ENCODE data around the gene PSMG4. TPM values are rescaled to one million over a fixed set of nuclear protein-coding genes. Genes with fewer than 3 reads are reported as not detected.

Gene PSMG4
- total RNA-seq, 2 donors from 2014 or later, result 14.3 to 18.0 TPM

- intact Hi-C loops (cut with DNase I), result loop anchor here (10.0 kb wide), 3 partner anchors 171 to 731 kb away; partner anchors contain the start of gene SLC22A23 (in 2 of the 2)
- DNase-seq (ENCODE audit: low spot score), result peak; percentile 68
Observed at GRCh38 chr6:3283641-3284435, 25.1 kb downstream of the PSMG4 start.

- peak; percentile 78 for DNase-seq (ENCODE audit: low spot score)
Observed at GRCh38 chr6:3284436-3284876, 25.7 kb downstream of the PSMG4 start.

GRCh38 chr6:3285049-3285639, 26.4 kb downstream of the PSMG4 start:
- peak; percentile 58 for DNase-seq (ENCODE audit: low spot score)
- intact Hi-C loops (cut with DNase I), result loop anchor here (10.0 kb wide), 3 partner anchors 170 to 730 kb away; partner anchors contain the start of gene SLC22A23 (in 2 of the 2)

More at GRCh38 chr6:3284436-3284876, 25.7 kb downstream of the PSMG4 start:
- intact Hi-C loops (cut with DNase I), result loop anchor here (10.0 kb wide), 3 partner anchors 170 to 730 kb away; partner anchors contain the start of gene SLC22A23 (in 2 of the 2)

GRCh38 chr6:3285732-3286131, 27.0 kb downstream of the PSMG4 start:
- DNase-seq (ENCODE audit: low spot score), result peak; percentile 69
- intact Hi-C loops (cut with DNase I), result loop anchor here (10.0 kb wide), 3 partner anchors 169 to 729 kb away; partner anchors contain the start of gene SLC22A23 (in 2 of the 2)

- DNase-seq (ENCODE audit: low spot score), result peak; percentile 79
- intact Hi-C loops (cut with DNase I), result loop anchor here (10.0 kb wide), 3 partner anchors 168 to 728 kb away; partner anchors contain the start of gene SLC22A23 (in 2 of the 2)
Observed at GRCh38 chr6:3286641-3287171, 28.0 kb downstream of the PSMG4 start.

GRCh38 chr6:3287308-3287707, 28.6 kb downstream of the PSMG4 start:
- peak; percentile 17 for DNase-seq (ENCODE audit: low spot score)
- intact Hi-C loops (cut with DNase I), result loop anchor here (10.0 kb wide), 3 partner anchors 167 to 727 kb away; partner anchors contain the start of gene SLC22A23 (in 2 of the 2)

GRCh38 chr6:3287976-3288707, 29.4 kb downstream of the PSMG4 start:
- DNase-seq (ENCODE audit: low spot score), result peak; percentile 72
- intact Hi-C loops (cut with DNase I), result loop anchor here (10.0 kb wide), 3 partner anchors 167 to 727 kb away; partner anchors contain the start of gene SLC22A23 (in 2 of the 2)

- intact Hi-C loops (cut with DNase I), result loop anchor here (10.0 kb wide), 3 partner anchors 166 to 726 kb away; partner anchors contain the start of gene SLC22A23 (in 2 of the 2)
- peak; percentile 75 for DNase-seq (ENCODE audit: low spot score)
Observed at GRCh38 chr6:3288711-3289663, 30.2 kb downstream of the PSMG4 start.

- DNase-seq (ENCODE audit: low spot score), result no peak
- intact Hi-C loops (cut with DNase I), result loop anchor here (10.0 kb wide), 3 partner anchors 165 to 725 kb away; partner anchors contain the start of gene SLC22A23 (in 2 of the 2)
Observed at GRCh38 chr6:3289664-3290055, 30.9 kb downstream of the PSMG4 start.

- DNase-seq (ENCODE audit: low spot score), result peak; percentile 36
- intact Hi-C loops (cut with DNase I), result no loop called here
Observed at GRCh38 chr6:3290149-3290930, 31.6 kb downstream of the PSMG4 start.

GRCh38 chr6:3290931-3291211, 32.1 kb downstream of the PSMG4 start:
- DNase-seq (ENCODE audit: low spot score), result peak; percentile 36
- intact Hi-C loops (cut with DNase I), result no loop called here

GRCh38 chr6:3291346-3291745, 32.6 kb downstream of the PSMG4 start:
- DNase-seq (ENCODE audit: low spot score), result peak; percentile 29
- intact Hi-C loops (cut with DNase I), result no loop called here

GRCh38 chr6:3291987-3292386, 33.2 kb downstream of the PSMG4 start:
- no peak for DNase-seq (ENCODE audit: low spot score)
- intact Hi-C loops (cut with DNase I), result no loop called here

- intact Hi-C loops (cut with DNase I), result no loop called here
- DNase-seq (ENCODE audit: low spot score), result peak; percentile 64
Observed at GRCh38 chr6:3292431-3293197, 33.9 kb downstream of the PSMG4 start.

GRCh38 chr6:3293271-3294155, 34.8 kb downstream of the PSMG4 start:
- intact Hi-C loops (cut with DNase I), result no loop called here
- peak; percentile 77 for DNase-seq (ENCODE audit: low spot score)

GRCh38 chr6:3294396-3294795, 35.6 kb downstream of the PSMG4 start:
- DNase-seq (ENCODE audit: low spot score), result peak; percentile 42
- intact Hi-C loops (cut with DNase I), result no loop called here

All from posterior vena cava (tissue), 2 donors.